Measurements from ENCODE around the gene ST3GAL2.

DNA sequence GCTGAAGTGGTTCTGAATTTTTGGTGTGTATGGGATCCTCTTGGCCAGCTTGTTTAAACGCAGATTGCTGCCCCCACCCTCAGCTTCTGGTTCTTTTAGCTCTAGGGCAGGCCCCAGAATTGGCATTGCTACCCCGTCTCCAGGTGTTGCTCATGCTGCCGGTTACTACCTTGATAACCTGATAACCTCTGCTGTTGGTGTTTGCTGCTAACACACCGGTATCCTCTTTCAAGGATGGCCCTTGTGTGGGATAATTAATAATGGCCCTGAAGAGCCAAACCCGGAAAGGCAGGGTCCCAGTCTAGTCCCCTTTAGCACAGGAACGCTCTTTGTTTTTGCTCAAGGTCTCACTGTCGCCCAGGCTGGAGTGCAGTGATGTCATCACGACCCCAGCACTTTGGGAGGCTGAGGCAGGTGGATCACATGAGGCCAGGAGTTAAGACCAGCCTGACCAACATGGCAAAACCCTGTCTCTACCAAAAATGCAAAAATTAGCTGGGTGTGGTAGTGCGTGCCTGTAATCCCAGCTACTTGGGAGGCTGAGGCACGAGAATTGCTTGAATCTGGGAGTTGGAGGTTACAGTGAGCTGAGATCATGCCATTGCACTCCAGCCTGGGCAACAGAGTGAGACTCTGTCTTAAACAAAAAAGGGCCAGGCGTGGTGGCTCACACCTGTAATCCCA lies 1.3 kb upstream of the ST3GAL2 start:
- TF ChIP-seq, protein P1, sequence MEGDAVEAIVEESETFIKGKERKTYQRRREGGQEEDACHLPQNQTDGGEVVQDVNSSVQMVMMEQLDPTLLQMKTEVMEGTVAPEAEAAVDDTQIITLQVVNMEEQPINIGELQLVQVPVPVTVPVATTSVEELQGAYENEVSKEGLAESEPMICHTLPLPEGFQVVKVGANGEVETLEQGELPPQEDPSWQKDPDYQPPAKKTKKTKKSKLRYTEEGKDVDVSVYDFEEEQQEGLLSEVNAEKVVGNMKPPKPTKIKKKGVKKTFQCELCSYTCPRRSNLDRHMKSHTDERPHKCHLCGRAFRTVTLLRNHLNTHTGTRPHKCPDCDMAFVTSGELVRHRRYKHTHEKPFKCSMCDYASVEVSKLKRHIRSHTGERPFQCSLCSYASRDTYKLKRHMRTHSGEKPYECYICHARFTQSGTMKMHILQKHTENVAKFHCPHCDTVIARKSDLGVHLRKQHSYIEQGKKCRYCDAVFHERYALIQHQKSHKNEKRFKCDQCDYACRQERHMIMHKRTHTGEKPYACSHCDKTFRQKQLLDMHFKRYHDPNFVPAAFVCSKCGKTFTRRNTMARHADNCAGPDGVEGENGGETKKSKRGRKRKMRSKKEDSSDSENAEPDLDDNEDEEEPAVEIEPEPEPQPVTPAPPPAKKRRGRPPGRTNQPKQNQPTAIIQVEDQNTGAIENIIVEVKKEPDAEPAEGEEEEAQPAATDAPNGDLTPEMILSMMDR (IDR thresholded peaks at IDR 0.05; ENCODE audit: low read depth, low read length) = no peak
- no peak for TF ChIP-seq EZH2phosphoT487 (IDR thresholded peaks at IDR 0.05; ENCODE audit: low read depth)
